HG03342 (cell line): Measurements from ENCODE around the gene PIGBOS1.
"Not testable (repeated sequence)": the region's sequence is repeated elsewhere in the genome, so short reads cannot be mapped to it uniquely, and the experiment has no call there.

Source experiments
- ATAC-seq: cut with Tn5 transposase; IDR thresholded peaks from one replicate; pipeline ENCODE4 v1.9.1; 2021; ENCODE audit warnings: mild to moderate bottlenecking, moderate library complexity; ENCODE audit not compliant: unreplicated experiment

The PIGBOS1 gene, protein sequence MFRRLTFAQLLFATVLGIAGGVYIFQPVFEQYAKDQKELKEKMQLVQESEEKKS

DNA sequence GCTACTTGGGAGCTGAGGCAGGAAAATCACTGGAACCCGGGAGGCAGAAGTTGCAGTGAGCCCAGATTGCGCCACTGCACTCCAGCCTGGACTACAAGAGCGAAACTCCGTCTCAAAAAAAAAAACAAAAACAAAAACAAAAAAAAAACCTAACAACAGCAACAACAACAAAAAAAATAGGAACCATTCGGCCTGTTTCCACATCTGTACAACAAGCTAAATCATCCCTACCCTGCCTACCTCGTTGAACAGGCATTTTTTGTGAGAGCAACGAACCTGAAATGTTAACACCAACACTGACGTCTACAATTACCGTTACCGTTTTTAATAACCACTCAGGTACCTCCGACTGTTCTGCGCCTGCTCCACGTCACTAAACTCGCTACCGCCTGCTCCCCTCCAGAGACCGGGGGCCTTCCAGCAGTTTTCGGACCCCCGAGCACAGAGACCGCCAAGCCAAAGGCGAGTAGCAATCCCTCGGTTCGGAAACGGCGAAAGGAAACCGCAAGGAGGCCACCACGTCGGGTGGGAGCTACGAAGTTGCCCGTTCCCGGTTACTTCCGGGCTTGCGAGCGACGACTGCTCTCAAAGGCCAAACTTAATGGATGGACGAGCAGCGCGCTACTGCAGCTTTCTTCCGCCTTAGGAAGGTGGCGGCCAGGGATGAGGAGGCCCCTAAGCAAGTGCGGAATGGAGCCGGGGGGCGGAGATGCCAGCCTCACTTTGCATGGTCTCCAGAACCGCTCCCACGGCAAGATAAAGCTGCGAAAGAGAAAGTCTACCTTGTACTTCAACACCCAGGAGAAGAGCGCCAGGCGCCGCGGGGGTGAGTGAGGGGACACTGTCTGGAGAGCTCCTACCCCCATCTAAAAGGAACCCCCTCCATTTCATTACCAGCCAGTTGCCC lies at the start of gene PIGBOS1, which contains the start of gene PIGB:
Gene PIGBOS1, minus strand, starts transcription at position 536 of the 907 bp plus-strand sequence. CDS start 1,331 bp downstream, outside the sequence.
Gene PIGB, plus strand, starts transcription at position 635 of the 907 bp plus-strand sequence. Its CDS starts 29 bp downstream, at position 664.
- peak; percentile 87 for ATAC-seq

DNA sequence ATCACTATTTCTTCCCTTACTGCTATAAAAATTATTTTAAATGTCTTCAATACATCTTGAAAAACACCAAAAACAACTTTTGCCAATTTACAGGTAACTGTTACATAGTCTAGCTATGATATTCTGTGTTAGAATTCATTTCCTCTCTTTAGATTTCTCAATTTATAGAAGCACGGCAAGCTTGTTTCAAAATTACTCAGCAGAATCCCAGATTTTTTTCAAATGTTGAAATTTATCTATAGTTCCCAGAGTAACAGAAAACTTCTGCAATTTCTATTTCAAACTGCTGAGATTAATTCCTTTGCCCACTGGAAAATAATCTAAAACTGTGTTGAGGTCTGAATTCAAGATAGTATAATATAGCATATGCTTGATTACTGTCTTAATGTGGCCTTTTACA lies 48.1 kb upstream of the PIGBOS1 start:
- no peak for ATAC-seq

DNA sequence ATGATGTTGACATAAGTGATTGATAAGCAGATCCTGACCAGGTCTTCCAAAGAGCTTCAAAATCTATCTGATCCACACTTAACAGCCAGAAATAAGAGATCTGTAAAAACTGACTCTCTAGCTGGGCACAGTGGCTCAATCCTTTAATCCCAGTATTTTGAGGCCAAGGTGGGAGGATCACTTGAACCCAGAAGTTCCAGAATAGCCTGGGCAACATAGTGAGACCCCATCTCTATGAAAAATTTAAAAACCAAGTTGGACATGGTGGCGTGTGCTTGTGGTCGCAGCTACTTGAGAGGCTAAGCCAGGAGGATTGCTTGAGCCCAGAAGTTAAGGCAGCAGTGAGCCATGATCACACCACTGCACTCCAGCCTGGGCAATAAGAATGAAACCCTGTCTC lies 43.7 kb upstream of the PIGBOS1 start:
- no peak for ATAC-seq

DNA sequence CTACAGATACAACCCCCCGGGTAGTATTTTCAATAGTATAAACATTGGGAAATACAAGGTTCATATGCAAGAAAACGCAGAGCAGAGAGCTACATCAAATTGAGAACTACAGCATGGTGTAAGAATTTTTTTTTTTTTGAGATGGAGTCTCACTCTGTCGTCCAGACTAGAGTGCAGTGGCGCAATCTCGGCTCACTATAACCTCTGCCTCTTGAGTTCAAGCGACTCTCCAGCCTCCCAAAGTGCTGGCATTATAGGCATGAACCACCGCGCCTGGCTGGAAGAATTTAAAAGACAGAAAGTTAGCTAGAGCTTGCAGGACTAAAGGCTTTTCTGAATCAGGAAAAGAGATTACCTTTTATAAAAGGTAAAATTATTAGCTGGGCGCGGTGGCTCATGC lies 42.1 kb upstream of the PIGBOS1 start:
- ATAC-seq, result no peak

DNA sequence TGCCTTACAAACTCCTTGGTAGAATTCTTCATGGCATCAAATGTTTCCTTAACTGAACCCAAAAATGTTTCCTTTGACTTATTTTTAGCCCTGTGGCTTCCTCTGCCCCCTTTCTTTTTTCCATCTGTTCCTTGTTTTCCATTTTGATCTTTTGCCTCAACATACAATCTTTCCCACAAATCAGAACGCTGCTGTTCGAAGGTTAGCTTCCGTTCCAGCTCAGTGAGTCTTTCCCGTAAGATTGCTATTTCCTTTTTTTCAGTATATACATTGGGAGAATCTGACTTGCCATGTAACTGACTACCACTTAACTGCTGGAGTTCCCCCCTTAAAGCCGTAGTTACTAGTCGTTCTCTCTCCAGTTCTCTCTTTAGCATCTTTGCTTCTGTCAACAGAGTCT lies 41.3 kb upstream of the PIGBOS1 start:
- no peak for ATAC-seq

DNA sequence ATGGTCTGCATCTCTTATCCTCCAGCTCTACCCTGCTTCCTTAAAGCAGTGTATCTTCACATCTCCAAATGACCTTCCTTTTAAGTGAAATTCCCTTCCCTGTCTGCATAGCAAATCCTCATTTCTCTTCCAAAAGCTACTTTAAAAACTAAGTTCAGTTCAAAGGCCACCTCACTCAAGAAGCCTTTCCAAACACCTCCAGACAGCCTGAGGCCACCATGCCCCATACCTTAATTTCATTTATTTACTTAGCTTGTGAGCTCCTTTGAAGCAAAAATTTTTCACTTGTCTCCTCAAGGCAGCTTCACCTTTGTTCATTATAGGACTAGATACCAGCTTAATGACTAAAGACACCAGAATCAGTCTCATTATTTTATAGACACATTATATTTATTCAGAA lies 39.5 kb upstream of the PIGBOS1 start:
- no peak for ATAC-seq

DNA sequence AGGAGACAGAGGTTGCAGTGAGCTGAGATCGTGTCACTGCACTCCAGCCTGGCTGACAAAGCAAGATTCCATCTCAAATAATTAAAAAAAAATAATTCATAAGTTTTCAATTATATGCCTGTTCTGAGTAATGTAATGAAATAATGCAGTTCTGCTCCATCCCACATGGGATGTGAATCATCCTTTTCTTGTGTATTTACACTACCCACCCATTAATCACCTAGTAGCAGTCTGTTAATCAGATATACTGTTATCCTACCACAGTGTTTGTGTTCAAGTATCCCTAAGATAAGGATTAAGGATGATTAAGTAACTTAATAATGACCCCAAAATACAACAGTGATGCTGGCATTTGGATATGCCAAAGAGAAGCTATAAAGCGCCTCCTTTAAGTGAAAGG lies 38.9 kb upstream of the PIGBOS1 start:
- ATAC-seq, result no peak

DNA sequence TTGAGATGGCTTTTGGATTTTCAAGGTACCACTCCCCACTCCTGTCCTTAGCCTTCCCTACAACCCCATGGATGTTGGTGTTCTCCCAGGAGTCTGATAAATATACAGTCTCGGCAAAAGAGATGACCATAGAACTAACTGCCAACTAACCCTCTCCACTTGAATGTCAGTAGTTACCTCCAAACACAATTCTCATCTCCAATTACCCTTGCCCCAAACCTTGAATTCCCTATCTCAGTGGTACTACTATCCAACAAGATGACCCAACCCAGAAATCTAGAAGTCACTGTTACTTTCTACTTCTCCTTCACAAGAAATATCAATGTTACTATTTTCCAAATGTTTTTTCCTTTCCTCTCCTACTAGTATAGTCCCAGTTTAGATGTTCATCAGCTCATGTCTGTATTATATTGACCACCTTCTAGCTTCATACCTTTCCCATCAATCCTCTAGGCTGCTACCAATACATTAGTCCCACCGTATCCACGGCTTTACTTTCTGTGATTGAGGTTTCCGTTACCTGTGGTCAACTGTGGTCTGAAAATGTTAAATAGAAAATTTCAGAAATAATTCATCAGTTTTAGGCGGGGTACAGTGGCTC lies 38.2 kb upstream of the PIGBOS1 start:
- ATAC-seq, result no peak

DNA sequence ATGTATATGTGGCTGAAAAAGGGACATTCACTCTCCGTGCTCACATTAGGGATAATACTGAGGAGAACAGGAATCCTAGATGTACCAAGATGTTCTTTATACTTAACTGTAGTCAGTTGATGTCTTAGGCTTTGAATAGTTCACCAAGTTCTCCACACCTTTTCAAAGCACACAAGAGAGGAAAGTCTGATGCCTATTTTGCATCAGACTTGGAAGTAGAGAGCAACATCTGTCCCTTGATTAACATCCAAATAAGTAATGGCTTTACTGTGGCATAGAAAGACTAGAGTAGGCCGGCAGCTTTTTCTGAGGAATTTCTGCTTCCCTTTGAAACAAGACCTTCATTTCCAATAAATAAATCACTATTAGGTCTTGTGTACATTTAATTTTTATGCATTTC lies 34.1 kb upstream of the PIGBOS1 start:
- no peak for ATAC-seq

DNA sequence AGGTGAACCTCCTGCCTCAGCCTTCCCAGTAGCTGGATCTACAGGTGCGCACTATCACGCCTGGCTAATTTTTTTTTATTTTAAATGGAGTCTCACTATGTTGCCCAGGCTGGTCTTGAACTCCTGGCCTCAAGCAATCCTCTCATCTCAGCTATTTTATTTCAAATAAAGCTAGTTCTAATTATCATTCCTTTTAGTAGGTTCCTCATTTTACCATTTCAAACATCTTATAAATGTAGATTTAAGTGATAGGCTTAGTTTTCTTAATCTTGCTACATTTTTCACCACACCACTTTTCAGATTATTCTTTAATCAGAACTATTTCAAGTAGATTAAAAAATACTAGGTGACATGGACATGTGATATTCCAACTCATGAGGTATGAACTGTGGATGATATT lies 30.4 kb upstream of the PIGBOS1 start:
- no peak for ATAC-seq

DNA sequence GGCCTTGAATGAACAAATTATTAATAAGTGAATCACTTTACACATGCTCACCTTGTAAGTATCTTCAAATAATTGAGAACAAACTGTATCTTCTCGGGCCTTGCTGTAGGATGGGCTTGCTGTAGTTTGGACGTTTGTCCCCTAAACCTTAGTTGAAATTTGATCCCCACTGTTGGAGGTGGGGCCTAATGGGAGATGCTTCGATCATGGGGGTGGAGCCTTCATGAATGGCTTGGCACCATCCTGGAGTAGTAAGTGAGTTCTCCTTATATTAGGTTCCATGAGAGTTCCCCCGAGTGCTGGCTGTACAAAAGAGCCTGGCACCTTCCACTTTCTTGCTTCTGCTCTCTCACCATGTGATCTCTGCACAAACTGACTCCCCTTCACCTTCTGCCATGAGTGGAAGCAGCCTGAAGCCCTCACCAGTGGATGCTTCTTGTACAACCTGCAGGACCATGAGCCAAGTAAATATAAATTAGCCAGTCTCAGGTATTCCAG lies 29.4 kb upstream of the PIGBOS1 start:
- no peak for ATAC-seq

DNA sequence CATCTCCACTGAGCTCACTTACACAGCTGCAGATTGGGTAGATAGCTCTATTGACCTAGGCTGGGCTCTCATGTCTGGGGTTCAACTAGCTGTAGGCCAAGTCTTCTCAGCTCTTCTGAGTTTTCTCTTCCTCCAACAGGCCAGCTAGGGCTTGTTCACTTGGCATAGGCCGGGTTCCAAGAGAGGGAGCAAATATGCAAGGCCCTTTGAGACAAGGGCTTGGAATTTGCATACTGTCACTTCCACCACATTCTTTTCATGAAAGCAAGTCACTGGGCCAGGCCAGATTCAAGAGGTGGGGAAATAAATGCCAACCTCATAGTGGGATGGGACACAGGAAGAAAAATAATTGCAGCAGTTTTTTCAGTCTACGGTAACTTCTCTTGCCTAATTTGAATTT lies 25.3 kb upstream of the PIGBOS1 start:
- ATAC-seq, result no peak

DNA sequence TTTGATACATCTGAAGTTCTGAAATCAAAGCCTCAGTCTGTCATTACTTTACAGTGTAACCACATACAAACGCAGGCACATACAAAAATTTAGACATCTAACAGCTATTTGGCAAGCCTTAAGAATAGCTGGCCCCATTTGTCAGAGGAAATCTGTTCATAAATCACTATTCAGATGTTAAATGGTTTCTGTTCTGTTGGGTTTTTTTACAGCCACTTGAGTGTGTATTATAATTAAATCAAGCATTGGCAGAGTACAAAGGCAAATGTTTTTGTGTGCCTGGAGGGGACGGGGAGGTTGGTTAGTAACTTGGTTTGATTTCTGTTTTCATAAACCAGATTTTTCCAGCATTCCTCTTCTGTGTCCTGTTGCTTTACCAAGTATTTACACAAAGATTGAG lies 24.2 kb upstream of the PIGBOS1 start:
- no peak for ATAC-seq

DNA sequence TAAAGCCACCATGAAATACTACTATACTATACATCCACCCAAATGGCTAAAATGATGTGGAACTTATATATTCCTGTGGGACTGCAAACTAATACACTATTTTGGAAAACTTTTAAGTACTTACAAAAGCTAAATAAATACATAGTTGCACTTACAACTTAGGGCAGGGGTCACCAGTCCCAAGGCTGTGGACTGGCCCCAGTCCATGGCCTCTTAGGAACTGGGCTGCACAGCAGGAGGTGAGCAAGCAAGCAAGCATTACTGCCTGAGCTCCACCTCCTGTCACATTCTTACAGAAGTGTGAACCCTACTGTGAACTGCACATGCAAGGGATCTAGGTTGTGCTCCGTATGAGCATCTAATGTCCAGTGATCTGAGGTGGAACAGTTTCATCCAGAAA lies 18.2 kb upstream of the PIGBOS1 start:
- ATAC-seq, result no peak

DNA sequence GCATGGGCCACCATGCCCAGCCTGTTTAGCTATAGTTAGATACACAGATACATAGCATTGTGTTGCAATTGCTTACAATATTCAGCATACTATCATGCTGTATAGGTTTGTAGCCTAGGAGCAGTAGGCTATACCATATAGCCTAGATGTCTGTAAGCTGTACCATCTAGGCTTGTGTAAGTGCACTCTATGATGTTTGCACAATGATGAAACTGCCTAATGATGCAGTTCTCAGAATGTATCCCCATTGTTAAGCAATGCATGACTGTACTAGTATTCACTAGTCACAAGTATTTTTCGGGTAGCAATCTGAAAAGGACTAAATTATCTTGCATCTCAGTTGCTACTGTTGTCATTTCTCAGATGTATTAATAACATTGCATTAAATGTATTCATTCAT lies 16.1 kb upstream of the PIGBOS1 start:
- ATAC-seq, result no peak

DNA sequence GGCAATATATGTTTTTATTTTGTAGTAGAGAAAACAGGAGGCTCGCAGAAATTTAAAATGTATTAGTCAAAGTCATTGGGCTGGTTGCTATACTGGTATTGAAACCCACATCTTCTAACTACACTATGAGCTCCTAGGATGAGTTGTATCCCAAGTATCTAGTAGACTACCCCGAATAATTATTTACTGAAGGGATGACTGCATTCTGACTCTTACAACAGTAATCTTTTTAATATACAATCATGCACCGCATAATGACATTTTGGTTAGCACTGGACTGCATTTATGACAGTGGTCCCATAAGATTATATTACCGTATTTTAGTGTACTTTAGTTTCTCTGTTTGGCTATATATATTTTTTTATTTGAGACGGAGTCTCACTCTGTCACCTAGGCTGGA lies 15.4 kb upstream of the PIGBOS1 start:
- ATAC-seq, result no peak

DNA sequence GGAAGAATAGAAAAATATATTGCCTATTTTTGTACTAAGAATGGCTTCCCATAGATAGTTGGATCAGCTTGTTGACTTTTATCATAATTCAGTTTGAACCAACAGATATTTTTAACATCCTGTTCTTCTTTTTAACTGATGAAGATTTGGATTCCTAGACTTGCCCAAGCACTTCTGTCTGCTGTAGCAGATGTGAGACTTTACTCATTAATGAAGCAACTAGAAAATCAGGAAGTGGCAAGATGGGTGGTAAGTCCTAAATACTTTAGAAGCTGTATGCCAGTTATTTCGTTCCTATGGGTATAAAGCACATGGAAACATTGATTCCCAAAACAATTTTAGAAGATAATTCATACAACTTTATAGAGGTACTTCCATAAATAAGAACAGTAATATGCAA lies 8.5 kb upstream of the PIGBOS1 start:
- ATAC-seq, result no peak

DNA sequence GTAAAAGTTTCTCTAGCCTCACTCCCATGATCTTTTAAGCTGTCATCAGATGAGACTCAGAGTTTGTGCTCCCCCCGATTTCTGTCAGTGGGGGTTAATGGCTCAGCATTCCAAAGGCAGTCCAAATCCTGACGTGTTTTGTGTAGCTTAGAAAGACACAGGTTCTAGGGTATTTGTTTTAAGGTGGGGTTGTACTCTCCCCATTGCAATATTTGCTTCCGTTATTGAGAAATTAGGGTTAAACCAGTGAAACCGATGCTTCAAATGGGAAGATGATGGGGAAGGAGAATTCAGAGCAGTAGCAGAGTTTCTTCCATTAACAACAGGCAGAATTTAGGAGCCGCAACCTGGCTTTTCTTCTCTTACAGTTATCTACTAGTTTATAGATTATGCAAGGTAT lies 3.5 kb upstream of the PIGBOS1 start:
- no peak for ATAC-seq

DNA sequence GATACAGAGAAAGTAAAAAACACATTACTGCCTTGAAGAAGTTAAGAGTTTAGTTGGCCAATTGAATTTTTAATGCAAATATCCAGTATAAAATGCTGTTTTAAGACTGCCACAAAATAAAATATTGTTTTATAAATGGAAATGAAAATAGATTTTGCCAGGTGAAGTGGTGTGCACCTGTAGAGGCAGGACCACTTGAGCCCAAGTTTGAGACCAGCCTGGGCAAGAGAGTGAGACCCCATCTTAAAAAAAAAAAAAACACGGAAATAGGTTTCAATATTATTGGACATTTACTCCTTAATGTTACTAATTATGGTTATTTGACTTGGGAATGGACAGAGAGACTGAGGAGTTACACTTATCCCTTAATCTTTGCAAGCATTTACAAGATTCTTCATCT lies 2.0 kb upstream of the PIGBOS1 start:
- no peak for ATAC-seq

DNA sequence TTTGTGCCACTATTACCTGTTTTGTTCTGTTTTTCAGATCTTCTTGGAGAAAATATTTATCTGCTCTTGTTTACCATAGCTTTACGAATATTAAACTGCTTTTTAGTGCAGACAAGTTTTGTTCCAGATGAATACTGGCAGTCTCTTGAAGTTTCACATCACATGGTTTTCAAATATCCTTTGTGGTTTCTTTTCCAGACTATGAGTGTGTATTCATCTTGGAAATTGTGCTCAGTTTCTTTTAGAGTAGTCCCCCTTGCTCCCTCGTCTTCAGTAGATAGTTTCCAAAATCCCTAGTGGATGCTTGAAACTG lies 1.3 kb upstream of the PIGBOS1 start:
- ATAC-seq, result no peak

DNA sequence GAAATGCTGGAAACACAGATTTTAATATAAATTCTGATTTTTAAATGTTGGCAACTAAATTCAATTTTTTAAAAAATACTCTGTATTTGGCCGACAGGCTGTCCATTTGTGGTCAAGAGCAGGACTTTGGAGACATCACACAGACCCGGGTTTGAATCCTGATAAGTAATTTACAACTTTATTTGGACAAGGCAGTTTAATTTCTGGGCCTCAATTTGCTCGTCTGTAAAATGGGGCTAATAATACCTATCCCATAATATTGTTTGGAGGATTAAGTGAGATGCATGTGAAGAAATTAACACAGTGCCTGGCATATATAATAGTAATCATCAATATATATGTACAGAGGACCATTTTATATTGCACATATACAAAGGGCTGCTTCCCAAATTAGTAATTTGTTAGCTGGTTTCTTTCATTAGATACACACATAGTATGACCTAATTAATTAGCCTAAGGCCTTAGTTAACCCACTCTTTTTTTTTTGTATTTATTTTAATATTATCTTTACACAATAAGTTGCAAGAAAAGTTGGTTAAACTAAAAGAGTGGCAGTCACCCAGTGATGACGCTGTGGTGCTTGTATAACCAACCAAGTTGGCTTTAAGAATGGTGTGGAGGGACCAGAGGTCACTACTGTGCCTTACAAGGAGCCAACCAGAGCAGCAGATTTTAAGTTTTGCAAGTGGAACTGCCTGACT lies 764 bp upstream of the PIGBOS1 start:
- ATAC-seq, result peak; percentile 50

DNA sequence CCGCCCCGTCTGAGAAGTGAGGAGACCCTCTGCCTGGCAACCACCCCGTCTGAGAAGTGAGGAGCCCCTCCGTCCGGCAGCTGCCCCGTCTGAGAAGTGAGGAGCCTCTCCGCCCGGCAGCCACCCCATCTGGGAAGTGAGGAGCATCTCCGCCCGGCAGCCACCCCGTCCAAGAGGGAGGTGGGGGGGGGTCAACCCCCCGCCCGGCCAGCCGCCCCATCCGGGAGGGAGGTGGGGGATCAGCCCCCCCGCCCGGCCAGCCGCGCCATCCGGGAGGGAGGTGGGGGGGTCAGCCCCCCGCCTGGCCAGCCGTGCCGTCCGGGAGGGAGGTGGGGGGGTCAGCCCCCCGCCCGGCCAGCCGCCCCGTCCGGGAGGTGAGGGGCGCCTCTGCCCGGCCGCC lies 16.1 kb downstream of the PIGBOS1 start:
- ATAC-seq, result not testable (repeated sequence)
